Brain pericyte (primary cell): ENCODE measurements around the gene VENTX.

Experiments
- DNase-seq: peaks from one replicate; pipeline ENCODE4 v3.0.0-alpha.2; 2012; ENCODE audit warnings: low read depth, low spot score

The VENTX gene

GRCh38 chr10:133235265-133235855 is 2.3 kb upstream of the VENTX start:
- no peak for DNase-seq

GRCh38 chr10:133235932-133236331 is 1.7 kb upstream of the VENTX start:
- DNase-seq = no peak

- no peak for DNase-seq
Observed at GRCh38 chr10:133236401-133237240, 1.0 kb upstream of the VENTX start.

- DNase-seq = no peak
Observed at GRCh38 chr10:133237241-133237587, 441 bp upstream of the VENTX start.

- no peak for DNase-seq
Observed at GRCh38 chr10:133238466-133238804, 780 bp downstream of the VENTX start.

GRCh38 chr10:133239990-133240389 is 2.3 kb downstream of the VENTX start:
- no peak for DNase-seq

- DNase-seq = no peak
Observed at GRCh38 chr10:133241501-133242205, 4.0 kb downstream of the VENTX start.

- DNase-seq = no peak
Observed at GRCh38 chr10:133242611-133243356, 5.1 kb downstream of the VENTX start.

- no peak for DNase-seq
Observed at GRCh38 chr10:133243593-133243992, 5.9 kb downstream of the VENTX start.

GRCh38 chr10:133245439-133246235 is 8.0 kb downstream of the VENTX start:
- DNase-seq = no peak

GRCh38 chr10:133246236-133246626 is 8.6 kb downstream of the VENTX start:
- DNase-seq = no peak

GRCh38 chr10:133247681-133248333 is 10.2 kb downstream of the VENTX start:
- DNase-seq = no peak

- DNase-seq = no peak
Observed at GRCh38 chr10:133248334-133248715, 10.7 kb downstream of the VENTX start.

GRCh38 chr10:133249094-133249780 is 11.6 kb downstream of the VENTX start:
- DNase-seq = no peak

- DNase-seq = no peak
Observed at GRCh38 chr10:133249975-133250754, 12.5 kb downstream of the VENTX start.

GRCh38 chr10:133251388-133252222 is 13.9 kb downstream of the VENTX start:
- DNase-seq = no peak

GRCh38 chr10:133252223-133252552 is 14.5 kb downstream of the VENTX start:
- no peak for DNase-seq

- no peak for DNase-seq
Observed at GRCh38 chr10:133253361-133253955, 15.8 kb downstream of the VENTX start.
